Tibial artery (tissue), 4 donors: ENCODE measurements around the gene DDX19B.

Experiments used
- DNase-seq, 2 donors: peaks; one replicate each; pipeline ENCODE4 v3.0.0-alpha.2; 2019
- H3K27ac ChIP-seq, 2 donors: fragments of 200-600 bp; sonication (generic) in 1 of 2; 1 replicate in 1 of 2; 2 replicates in 1 of 2; pipeline ENCODE4 v1.5.1; 2018 to 2019; ENCODE audit warnings: mild to moderate bottlenecking in 1 of 2
- H3K27me3 ChIP-seq, 2 donors: fragments of 200-600 bp; sonication (generic) in 1 of 2; one replicate each; pipeline versions ENCODE4 v1.5.1 to v1.6.0; 2016 to 2019
- H3K36me3 ChIP-seq, 3 donors: fragments of 200-600 bp; sonication (generic) in 2 of 3; one replicate each; pipeline ENCODE4 v1.5.1; 2016 to 2019; ENCODE audit warnings: mild to moderate bottlenecking in 2 of 3
- H3K4me1 ChIP-seq, 4 donors: fragments of 200-600 bp; sonication (generic) in 2 of 4; 1 replicate in 3 of 4; 2 replicates in 1 of 4; pipeline ENCODE4 v1.5.1; 2016 to 2019
- H3K4me3 ChIP-seq, 2 donors: fragments of 200-600 bp; sonication (generic) in 1 of 2; 1 replicate in 1 of 2; 2 replicates in 1 of 2; pipeline ENCODE4 v1.5.1; 2018 to 2019; ENCODE audit warnings: mild to moderate bottlenecking in 2 of 2
- H3K9me3 ChIP-seq, 3 donors: fragments of 200-600 bp; sonication (generic) in 1 of 3; one replicate each; pipeline ENCODE4 v1.5.1; 2016 to 2019
- intact Hi-C: fragments of 100-400 bp; cut with DNase I; formaldehyde crosslinking; loops from one replicate; pipeline ENCODE4 v1.15.0; 2023; ENCODE audit warnings: low total_unique reads
- TF ChIP-seq, protein P1 (sequence below), 2 experiments: fragments of 200-600 bp in 1 of 2; fragments of 450-650 bp in 1 of 2; IDR thresholded peaks; one replicate each; pipeline ENCODE4 v1.5.1; 2017 to 2019; ENCODE audit warnings: antibody characterized with exemption in 2 of 2, mild to moderate bottlenecking in 1 of 2, moderate library complexity in 1 of 2

Gene DDX19B

DNA sequence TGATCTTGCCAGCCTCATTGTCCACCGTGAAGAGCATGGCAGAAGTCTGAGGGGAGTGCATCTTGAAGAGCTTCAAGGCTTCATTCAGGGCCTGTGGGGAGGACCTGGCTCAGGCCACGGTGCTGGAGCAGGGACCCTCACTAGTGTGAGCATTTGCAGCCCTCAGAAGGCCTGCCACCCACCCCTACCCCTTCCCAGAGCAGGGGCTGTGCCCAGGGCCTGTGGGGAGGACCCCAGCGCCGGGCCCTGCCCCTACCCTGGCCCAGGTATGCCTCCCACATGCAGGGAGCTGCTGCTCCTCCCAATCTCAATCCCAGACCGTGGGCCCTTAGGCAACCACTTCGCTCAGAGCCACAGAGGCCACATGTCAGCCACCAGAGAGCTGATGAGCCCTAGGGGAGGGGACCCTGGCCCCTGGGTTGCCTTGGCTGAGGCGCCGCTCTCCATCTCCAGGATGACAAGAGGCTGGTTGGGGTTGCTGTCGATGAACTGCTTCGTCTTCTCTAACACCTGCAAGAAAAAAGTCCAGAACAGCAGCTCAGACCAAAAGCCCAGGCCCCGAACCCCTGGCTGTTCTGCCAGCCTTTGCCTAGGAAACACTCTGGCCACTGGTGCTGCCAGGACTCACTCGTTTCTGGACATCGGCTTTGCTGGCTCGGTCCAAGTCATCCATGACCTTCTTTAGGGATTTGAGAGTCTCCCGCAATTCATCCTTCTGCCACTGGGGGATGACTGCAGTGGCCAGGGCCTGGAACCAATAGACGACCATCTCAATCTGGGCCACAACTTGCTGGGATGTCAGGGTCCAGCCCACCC lies 45.5 kb upstream of the DDX19B start:
- intact Hi-C loops: no loop called here
- no peak overlapping the region for H3K4me3 ChIP-seq
- no peak for DNase-seq
- peaks cover 0 to 22% (median 16%) of the 10 kb centered on the region in 4 donors for H3K4me1 ChIP-seq
- TF ChIP-seq, protein P1, sequence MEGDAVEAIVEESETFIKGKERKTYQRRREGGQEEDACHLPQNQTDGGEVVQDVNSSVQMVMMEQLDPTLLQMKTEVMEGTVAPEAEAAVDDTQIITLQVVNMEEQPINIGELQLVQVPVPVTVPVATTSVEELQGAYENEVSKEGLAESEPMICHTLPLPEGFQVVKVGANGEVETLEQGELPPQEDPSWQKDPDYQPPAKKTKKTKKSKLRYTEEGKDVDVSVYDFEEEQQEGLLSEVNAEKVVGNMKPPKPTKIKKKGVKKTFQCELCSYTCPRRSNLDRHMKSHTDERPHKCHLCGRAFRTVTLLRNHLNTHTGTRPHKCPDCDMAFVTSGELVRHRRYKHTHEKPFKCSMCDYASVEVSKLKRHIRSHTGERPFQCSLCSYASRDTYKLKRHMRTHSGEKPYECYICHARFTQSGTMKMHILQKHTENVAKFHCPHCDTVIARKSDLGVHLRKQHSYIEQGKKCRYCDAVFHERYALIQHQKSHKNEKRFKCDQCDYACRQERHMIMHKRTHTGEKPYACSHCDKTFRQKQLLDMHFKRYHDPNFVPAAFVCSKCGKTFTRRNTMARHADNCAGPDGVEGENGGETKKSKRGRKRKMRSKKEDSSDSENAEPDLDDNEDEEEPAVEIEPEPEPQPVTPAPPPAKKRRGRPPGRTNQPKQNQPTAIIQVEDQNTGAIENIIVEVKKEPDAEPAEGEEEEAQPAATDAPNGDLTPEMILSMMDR (IDR thresholded peaks at IDR 0.05): peak; percentile 21 to 35
- H3K27me3 ChIP-seq: no peaks in the 10 kb centered on the region
- H3K9me3 ChIP-seq: no peaks in the 10 kb centered on the region
- peaks cover 56 to 67% (median 65%) of the 10 kb centered on the region in 3 donors for H3K36me3 ChIP-seq
- no peak overlapping the region for H3K27ac ChIP-seq

DNA sequence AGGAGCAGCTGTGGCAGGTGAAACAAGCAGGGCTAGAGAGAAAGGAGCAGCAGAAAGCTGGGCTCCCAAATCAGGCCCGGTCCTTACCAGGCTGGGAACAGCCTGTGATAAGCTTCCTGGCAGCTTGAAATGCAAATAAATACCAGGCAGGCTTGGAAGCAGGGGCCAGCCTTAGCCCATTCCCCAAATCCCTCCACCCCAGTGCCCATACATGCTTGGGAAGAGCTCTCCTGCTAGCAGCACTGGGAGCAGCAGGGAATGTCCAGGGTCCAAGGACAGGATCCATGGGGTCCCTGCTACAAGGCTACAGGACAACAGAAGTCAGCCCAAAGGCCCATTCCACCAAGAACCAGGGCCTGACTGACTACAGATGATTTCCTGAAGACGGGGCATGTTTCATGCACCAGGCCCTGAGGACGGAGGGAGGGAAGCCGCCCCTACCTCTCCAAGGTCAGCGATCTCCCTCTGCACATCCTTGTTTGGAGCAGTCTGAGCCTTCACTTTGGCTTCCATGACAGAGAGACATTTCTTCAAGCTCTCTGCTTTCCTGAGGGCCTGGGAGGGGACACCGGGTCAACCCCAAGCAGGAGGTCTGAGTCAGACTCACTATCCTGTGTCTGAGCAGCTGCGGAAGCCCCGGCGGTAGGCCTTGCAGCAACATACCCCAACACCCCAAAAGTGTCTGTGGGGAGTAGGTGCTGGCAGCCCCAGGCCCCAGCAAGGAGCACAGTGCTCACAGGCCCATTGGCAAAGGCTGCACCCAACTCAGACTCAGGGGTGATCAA lies 44.6 kb upstream of the DDX19B start:
- Histone ChIP-seq H3K27me3 (no peaks in the 10 kb centered on the region), H3K4me3 (no peak overlapping the region), H3K9me3 (no peaks in the 10 kb centered on the region), H3K27ac (no peak overlapping the region), H3K36me3 (peaks cover 65 to 76% (median 74%) of the 10 kb centered on the region in 3 donors), H3K4me1 (peaks cover 0 to 16% (median 13%) of the 10 kb centered on the region in 4 donors)
- no peak for DNase-seq
- TF ChIP-seq, protein P1 (IDR thresholded peaks at IDR 0.05): no peak
- intact Hi-C loops: no loop called here

DNA sequence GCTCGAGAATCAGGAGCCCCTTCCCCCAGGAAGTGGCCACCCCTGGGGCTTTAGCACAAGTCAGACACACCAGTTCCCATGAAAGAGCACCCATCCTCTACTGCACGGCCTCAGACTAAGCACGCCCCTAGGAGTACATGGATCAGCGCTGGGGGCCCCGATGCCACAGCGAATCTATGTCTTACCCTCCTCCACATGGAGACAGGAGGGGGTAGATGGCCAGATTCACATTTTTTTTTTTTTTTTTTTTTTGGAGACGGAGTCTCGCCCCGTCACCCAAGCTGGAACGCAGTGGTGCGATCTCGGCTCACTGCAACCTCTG lies 44.1 kb upstream of the DDX19B start:
- intact Hi-C loops: no loop called here
- H3K4me1 ChIP-seq: peaks cover 0 to 10% (median 7%) of the 10 kb centered on the region in 4 donors
- H3K27ac ChIP-seq: no peak overlapping the region
- H3K36me3 ChIP-seq: peaks cover 69 to 81% (median 79%) of the 10 kb centered on the region in 3 donors
- no peak overlapping the region for H3K4me3 ChIP-seq
- TF ChIP-seq, protein P1 (IDR thresholded peaks at IDR 0.05): no peak
- DNase-seq: no peak
- H3K9me3 ChIP-seq: no peaks in the 10 kb centered on the region
- no peaks in the 10 kb centered on the region for H3K27me3 ChIP-seq

DNA sequence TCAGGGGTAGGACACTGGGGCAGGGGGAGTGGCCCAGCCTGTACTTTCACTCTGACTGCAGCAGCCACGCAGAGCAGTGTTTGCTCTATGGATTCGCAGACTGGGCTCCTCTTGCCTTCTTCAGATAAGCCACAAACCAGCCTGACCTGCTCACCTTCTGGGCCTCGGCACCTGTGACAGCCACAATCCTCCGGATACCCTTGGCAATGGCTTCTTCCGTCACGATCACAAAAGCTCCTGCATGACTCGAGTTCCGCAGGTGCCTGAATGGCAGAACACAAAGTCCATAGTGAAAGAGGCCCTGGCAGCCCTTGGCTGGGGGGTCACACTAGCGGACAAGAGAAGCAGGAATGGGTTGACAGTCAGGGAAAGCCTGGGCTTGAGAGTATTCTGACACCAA lies 43.4 kb upstream of the DDX19B start:
- Histone ChIP-seq H3K9me3 (no peaks in the 10 kb centered on the region), H3K36me3 (peaks cover 76 to 88% (median 86%) of the 10 kb centered on the region in 3 donors), H3K27me3 (no peaks in the 10 kb centered on the region), H3K4me1 (peaks cover 0 to 5% (median 2%) of the 10 kb centered on the region in 4 donors), H3K4me3 (no peak overlapping the region), H3K27ac (no peak overlapping the region)
- DNase-seq: peak in 1 of 2 donors; percentile 38
- TF ChIP-seq, protein P1 (IDR thresholded peaks at IDR 0.05): no peak
- intact Hi-C loops: no loop called here

DNA sequence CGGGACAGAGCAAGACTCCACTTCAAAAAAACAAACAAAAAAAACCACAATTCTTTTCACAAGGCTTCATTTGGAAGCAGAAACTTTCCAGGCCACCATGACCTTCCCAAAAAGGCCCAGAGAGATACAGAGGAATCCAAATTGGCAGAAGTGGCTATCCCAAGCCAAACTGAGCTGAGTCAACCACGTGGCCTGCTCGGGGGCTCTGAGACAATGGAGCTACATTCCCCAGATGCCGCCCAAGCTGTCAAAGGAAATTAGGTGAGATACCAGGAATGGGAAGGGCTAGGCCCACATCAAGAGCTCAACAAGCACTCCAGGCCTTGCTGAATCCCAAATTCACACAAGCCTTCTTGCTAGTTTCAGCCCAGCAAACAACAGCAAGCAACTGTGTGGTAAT lies 41.6 kb upstream of the DDX19B start:
- no peak overlapping the region for H3K4me3 ChIP-seq
- H3K9me3 ChIP-seq: no peaks in the 10 kb centered on the region
- no peak for DNase-seq
- TF ChIP-seq, protein P1 (IDR thresholded peaks at IDR 0.05): no peak
- peaks cover 90 to 99% (median 98%) of the 10 kb centered on the region in 3 donors for H3K36me3 ChIP-seq
- intact Hi-C loops: no loop called here
- no peak overlapping the region for H3K27ac ChIP-seq
- no peaks in the 10 kb centered on the region for H3K4me1 ChIP-seq
- no peaks in the 10 kb centered on the region for H3K27me3 ChIP-seq
